ENCODE measurements around the gene FILIP1. TPM values are rescaled to one million over a fixed set of nuclear protein-coding genes. Genes with fewer than 3 reads are reported as not detected.

FILIP1 gene
- total RNA-seq, 1 donor: under 0.01 TPM

DNA sequence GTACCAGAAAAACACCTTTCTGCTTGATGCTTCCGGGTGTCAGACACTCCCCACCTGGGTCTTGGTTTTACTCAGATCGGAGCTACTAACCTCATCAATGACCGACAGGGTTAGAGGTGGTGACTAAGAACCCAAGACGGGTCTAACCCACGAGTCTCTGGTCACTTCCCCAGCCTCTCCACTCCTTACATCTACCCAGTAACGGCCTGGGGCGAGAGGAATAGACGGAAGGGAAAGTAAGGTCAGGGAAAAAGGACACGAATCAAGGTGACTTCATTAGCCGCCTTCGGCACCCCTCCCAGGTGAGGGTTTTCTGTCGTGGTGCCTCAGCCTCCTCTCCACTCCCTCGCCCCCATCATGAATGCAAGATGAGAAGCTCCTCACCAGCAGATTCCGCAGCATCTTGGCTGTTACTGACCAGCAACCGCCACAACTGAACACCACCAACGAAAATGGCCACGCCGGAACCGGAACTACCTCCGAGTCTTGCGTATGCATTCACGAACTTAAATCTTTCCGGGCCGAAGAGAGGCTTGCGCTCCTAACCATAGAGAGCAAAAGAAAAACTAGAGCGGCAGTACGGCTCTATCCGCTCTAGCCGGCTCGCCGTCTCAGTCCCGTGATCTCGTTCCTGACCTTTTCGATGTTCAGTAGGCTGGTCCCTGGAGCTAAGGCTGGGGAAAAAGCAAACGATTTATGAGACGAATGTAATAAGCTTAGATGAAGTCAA lies 250.1 kb downstream of the FILIP1 start, which contains the start of gene COX7A2:
Gene COX7A2, minus strand, starts transcription at position 469 of the 730 bp plus-strand sequence. Its CDS starts 67 bp downstream, at position 402.
- TF ChIP-seq, protein P1, sequence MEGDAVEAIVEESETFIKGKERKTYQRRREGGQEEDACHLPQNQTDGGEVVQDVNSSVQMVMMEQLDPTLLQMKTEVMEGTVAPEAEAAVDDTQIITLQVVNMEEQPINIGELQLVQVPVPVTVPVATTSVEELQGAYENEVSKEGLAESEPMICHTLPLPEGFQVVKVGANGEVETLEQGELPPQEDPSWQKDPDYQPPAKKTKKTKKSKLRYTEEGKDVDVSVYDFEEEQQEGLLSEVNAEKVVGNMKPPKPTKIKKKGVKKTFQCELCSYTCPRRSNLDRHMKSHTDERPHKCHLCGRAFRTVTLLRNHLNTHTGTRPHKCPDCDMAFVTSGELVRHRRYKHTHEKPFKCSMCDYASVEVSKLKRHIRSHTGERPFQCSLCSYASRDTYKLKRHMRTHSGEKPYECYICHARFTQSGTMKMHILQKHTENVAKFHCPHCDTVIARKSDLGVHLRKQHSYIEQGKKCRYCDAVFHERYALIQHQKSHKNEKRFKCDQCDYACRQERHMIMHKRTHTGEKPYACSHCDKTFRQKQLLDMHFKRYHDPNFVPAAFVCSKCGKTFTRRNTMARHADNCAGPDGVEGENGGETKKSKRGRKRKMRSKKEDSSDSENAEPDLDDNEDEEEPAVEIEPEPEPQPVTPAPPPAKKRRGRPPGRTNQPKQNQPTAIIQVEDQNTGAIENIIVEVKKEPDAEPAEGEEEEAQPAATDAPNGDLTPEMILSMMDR (IDR thresholded peaks at IDR 0.05; ENCODE audit: extremely low read depth, low read depth, low read length): no peak
- Histone ChIP-seq H4K20me1 (ENCODE audit: insufficient read depth, low read length) (peaks cover 14% of the 10 kb centered on the region), H3K4me3 (ENCODE audit: insufficient read depth, low read length) (peak within 1 kb of the TSS; percentile 99), H2AFZ (ENCODE audit: low read length) (peak within 1 kb of the TSS; percentile 98), H3K27ac (ENCODE audit: low read depth, low read length) (peak within 1 kb of the TSS; percentile 99), H3K4me1 (ENCODE audit: insufficient read depth, low read length) (peaks cover 15% of the 10 kb centered on the region), H3K9me3 (ENCODE audit: low read depth, low read length) (no peaks in the 10 kb centered on the region), H3K4me2 (ENCODE audit: insufficient read depth, low read length) (peak within 1 kb of the TSS; percentile 82), H3K27me3 (ENCODE audit: insufficient read depth, low read length) (no peaks in the 10 kb centered on the region), H3K36me3 (ENCODE audit: insufficient read depth, low read length) (peaks cover 22% of the 10 kb centered on the region), H3K79me2 (ENCODE audit: insufficient read depth, low read length) (peaks cover 38% of the 10 kb centered on the region)
- DNase-seq (ENCODE audit: insufficient read length, low spot score, missing footprints): peak; percentile 85

Small RNA genes within 50 kb of the gene (small RNA-seq; reads per million reads assigned to genes)
- gene MIR4463 (not detected), gene RF00012 (not detected), gene RNU1-34P (1.6 reads per million, percentile 56 among the genes with 10 or more reads in this experiment)

Other genes with a start within 250 kb of the FILIP1 start
- 72.0 and 80.7 TPM in 2 replicates for gene COX7A2, start 250.0 kb downstream of the FILIP1 start, total RNA-seq
- 126 and 128 TPM in 2 replicates for gene TMEM30A, start 209.0 kb downstream of the FILIP1 start, total RNA-seq
- 107 and 117 TPM in 2 replicates for gene SENP6, start 108.1 kb upstream of the FILIP1 start, total RNA-seq